H9 (cell line): ENCODE measurements around the gene DIP2C. TPM values are rescaled to one million over a fixed set of nuclear protein-coding genes. Genes with fewer than 3 reads are reported as not detected.

Experiments used
- DNase-seq: peaks from one replicate; pipeline ENCODE4 v3.0.0-alpha.2; 2017
- H2AFZ ChIP-seq: one replicate; pipeline ENCODE4 v1.6.1; 2013; ENCODE audit warnings: mild to moderate bottlenecking, low read length, control low read depth, moderate library complexity
- H2AK5ac ChIP-seq: 2 replicates; pipeline ENCODE4 v1.6.1; 2013; ENCODE audit warnings: low read length, control low read depth, mixed read lengths; ENCODE audit not compliant: insufficient read length
- H2BK120ac ChIP-seq: one replicate; pipeline ENCODE4 v1.6.1; 2013; ENCODE audit warnings: low read depth, mild to moderate bottlenecking, low read length, control low read depth, inconsistent platforms; ENCODE audit not compliant: poor library complexity, severe bottlenecking
- H2BK12ac ChIP-seq: 2 replicates; pipeline ENCODE4 v1.6.1; 2013; ENCODE audit warnings: low read length, control low read depth, mixed read lengths, low read depth; ENCODE audit not compliant: insufficient read length
- H2BK15ac ChIP-seq: 2 replicates; pipeline ENCODE4 v1.6.1; 2013; ENCODE audit warnings: low read depth, low read length, control low read depth
- H2BK20ac ChIP-seq: one replicate; pipeline ENCODE4 v1.6.1; 2013; ENCODE audit warnings: low read depth, mild to moderate bottlenecking, low read length, control low read depth, inconsistent platforms; ENCODE audit not compliant: poor library complexity, severe bottlenecking
- H2BK5ac ChIP-seq: 2 replicates; pipeline ENCODE4 v1.6.1; 2013; ENCODE audit warnings: low read length, control low read depth, mixed read lengths; ENCODE audit not compliant: insufficient read length
- H3K14ac ChIP-seq: 2 replicates; pipeline ENCODE4 v1.6.1; 2013; ENCODE audit warnings: low read length, control low read depth; ENCODE audit not compliant: insufficient read depth
- H3K18ac ChIP-seq: 2 replicates; pipeline ENCODE4 v1.6.1; 2013; ENCODE audit warnings: low read depth, mild to moderate bottlenecking, mixed read lengths, low read length, control low read depth; ENCODE audit not compliant: insufficient read length
- H3K23ac ChIP-seq: 2 replicates; pipeline ENCODE4 v1.6.1; 2013; ENCODE audit warnings: low read length, control low read depth, mixed read lengths, low read depth; ENCODE audit not compliant: insufficient read length
- H3K23me2 ChIP-seq: 2 replicates; pipeline ENCODE4 v1.6.1; 2013; ENCODE audit warnings: low read depth, mild to moderate bottlenecking, mixed read lengths, low read length, control low read depth; ENCODE audit not compliant: insufficient read length, poor library complexity, severe bottlenecking
- H3K27ac ChIP-seq: 2 replicates; pipeline ENCODE4 v1.5.1; 2013; ENCODE audit warnings: low read length, control low read depth, mixed read lengths, low read depth; ENCODE audit not compliant: insufficient read length
- H3K27me3 ChIP-seq: 2 replicates; pipeline ENCODE4 v1.6.1; 2013; ENCODE audit warnings: low read length, control low read depth, inconsistent platforms; ENCODE audit not compliant: insufficient read depth
- H3K4ac ChIP-seq: 2 replicates; pipeline ENCODE4 v1.6.1; 2013; ENCODE audit warnings: low read depth, mild to moderate bottlenecking, control low read depth, inconsistent platforms, low read length, moderate library complexity
- H3K4me1 ChIP-seq: 2 replicates; pipeline ENCODE4 v1.6.1; 2013; ENCODE audit warnings: low read length, control low read depth, inconsistent platforms; ENCODE audit not compliant: insufficient read depth
- H3K4me2 ChIP-seq: 2 replicates; pipeline ENCODE4 v1.6.1; 2013; ENCODE audit warnings: low read length, control low read depth, mixed read lengths; ENCODE audit not compliant: insufficient read length, insufficient read depth
- H3K56ac ChIP-seq: 2 replicates; pipeline ENCODE4 v1.6.1; 2013; ENCODE audit warnings: low read depth, mild to moderate bottlenecking, mixed read lengths, low read length, control low read depth; ENCODE audit not compliant: insufficient read length
- H3K79me1 ChIP-seq: 2 replicates; pipeline ENCODE4 v1.6.1; 2013; ENCODE audit warnings: low read depth, mild to moderate bottlenecking, moderate library complexity, low read length, control low read depth, inconsistent platforms; ENCODE audit not compliant: insufficient read depth, poor library complexity, severe bottlenecking
- H3K79me2 ChIP-seq: 2 replicates; pipeline ENCODE4 v1.6.1; 2013; ENCODE audit warnings: low read length, control low read depth, inconsistent platforms; ENCODE audit not compliant: insufficient read depth
- H3K9ac ChIP-seq: 2 replicates; pipeline ENCODE4 v1.6.1; 2013; ENCODE audit warnings: low read length, control low read depth, mixed read lengths; ENCODE audit not compliant: insufficient read length; ENCODE audit errors: extremely low read depth
- H3K9me3 ChIP-seq: one replicate; pipeline ENCODE4 v1.6.1; 2013; ENCODE audit warnings: low read depth, low read length, inconsistent platforms; ENCODE audit not compliant: control insufficient read depth
- H3T11ph ChIP-seq: one replicate; pipeline ENCODE4 v1.6.1; 2013; ENCODE audit warnings: mild to moderate bottlenecking, low read length, control low read depth, inconsistent platforms
- H4K20me1 ChIP-seq: one replicate; pipeline ENCODE4 v1.6.1; 2013; ENCODE audit not compliant: control insufficient read depth, insufficient read length, insufficient read depth
- H4K5ac ChIP-seq: 2 replicates; pipeline ENCODE4 v1.6.1; 2013; ENCODE audit warnings: low read depth, mild to moderate bottlenecking, mixed read lengths, low read length, control low read depth; ENCODE audit not compliant: insufficient read length
- H4K8ac ChIP-seq: replicated peaks from 2 replicates; pipeline ENCODE4 v1.6.1; 2013; ENCODE audit warnings: low read length, control low read depth, mixed read lengths, low read depth; ENCODE audit not compliant: insufficient read length
- H4K91ac ChIP-seq: 2 replicates; pipeline ENCODE4 v1.6.1; 2013; ENCODE audit warnings: low read depth, mild to moderate bottlenecking, moderate library complexity, mixed read lengths, low read length, control low read depth; ENCODE audit not compliant: insufficient read length
- H3K27ac Mint-ChIP-seq, 3 experiments: 2 replicates in 2 of 3; 3 replicates in 1 of 3; pipeline ENCODE4 v1.8.0; 2020 to 2021; ENCODE audit warnings: mixed read lengths in 3 of 3, mild to moderate bottlenecking in 1 of 3, moderate library complexity in 1 of 3
- H3K27me3 Mint-ChIP-seq: 2 replicates; pipeline ENCODE4 v1.8.0; 2021; ENCODE audit warnings: low read depth, mild to moderate bottlenecking, moderate library complexity, mixed read lengths
- H3K36me3 Mint-ChIP-seq, 3 experiments: 2 replicates in 2 of 3; 3 replicates in 1 of 3; pipeline ENCODE4 v1.8.0; 2020 to 2021; ENCODE audit warnings: low read depth in 3 of 3, mixed read lengths in 3 of 3; ENCODE audit not compliant: insufficient read depth in 1 of 3
- H3K4me1 Mint-ChIP-seq, 2 experiments: 2 replicates each; pipeline ENCODE4 v1.8.0; 2020; ENCODE audit warnings: mixed read lengths in 2 of 2
- H3K4me3 Mint-ChIP-seq, 2 experiments: 2 replicates in 1 of 2; 3 replicates in 1 of 2; pipeline ENCODE4 v1.8.0; 2020 to 2021; ENCODE audit warnings: mild to moderate bottlenecking in 2 of 2, mixed read lengths in 2 of 2, moderate library complexity in 1 of 2
- H3K9me3 Mint-ChIP-seq, 2 experiments: 2 replicates in 1 of 2; 3 replicates in 1 of 2; pipeline ENCODE4 v1.8.0; 2020; ENCODE audit warnings: mild to moderate bottlenecking in 2 of 2, mixed read lengths in 2 of 2, moderate library complexity in 1 of 2
- CTCF ChIP-seq: fragments of 200-600 bp; sonication (generic); conservative IDR thresholded peaks from 3 replicates; pipeline ENCODE4 v1.8.0; 2021; ENCODE audit warnings: antibody characterized with exemption, mild to moderate bottlenecking
- WGBS: extraction: QIAGEN DNeasy Blood & Tissue Kit; methylation state at CpG from one replicate; pipeline ENCODE4 v1.1.7; 2013; ENCODE audit warnings: missing lambda C conversion rate, low lambda C conversion rate, mixed read lengths; ENCODE audit not compliant: insufficient read length; ENCODE audit errors: extremely low coverage; 5-methylcytosine and 5-hydroxymethylcytosine counted together
- total RNA-seq: library from RNA; stranded (reverse); gene quantifications from 2 replicates; pipeline ENCODE4 v1.2.1, GENCODE V29; 2021

The DIP2C gene
- total RNA-seq, 1 experiment from 2014 or later, result 7.9 TPM

- Histone ChIP-seq H4K5ac (no peak overlapping the region), H3K9ac (no peak overlapping the region), H2AFZ (no peak overlapping the region), H3K9me3 (no peaks in the 10 kb centered on the region), H4K91ac (no peak overlapping the region), H3K79me1 (no peaks in the 10 kb centered on the region), H3K14ac (no peak overlapping the region), H3K23me2 (no peaks in the 10 kb centered on the region), H3T11ph (no peak overlapping the region), H3K4ac (no peak overlapping the region), H2BK12ac (no peak overlapping the region), H3K4me1 (no peaks in the 10 kb centered on the region), H2BK20ac (no peak overlapping the region), H4K20me1 (no peaks in the 10 kb centered on the region), H2BK120ac (no peak overlapping the region), H3K79me2 (no peaks in the 10 kb centered on the region), H2BK5ac (no peak overlapping the region), H3K56ac (no peak overlapping the region), H3K4me2 (no peak overlapping the region), H4K8ac (no peak overlapping the region), H2AK5ac (no peak overlapping the region), H3K27ac (no peak overlapping the region), H2BK15ac (no peak overlapping the region), H3K18ac (no peak overlapping the region), H3K23ac (no peak overlapping the region), H3K27me3 (no peaks in the 10 kb centered on the region)
- Mint-ChIP-seq H3K27ac (no peak overlapping the region), H3K9me3 (no peaks in the 10 kb centered on the region), H3K27me3 (no peaks in the 10 kb centered on the region), H3K4me3 (no peak overlapping the region), H3K4me1 (peaks cover 4 to 13% of the 10 kb centered on the region in 2 experiments), H3K36me3 (peaks cover 3 to 14% (median 3%) of the 10 kb centered on the region in 3 experiments; a peak in 5 of 7 replicates)
- WGBS, result no CpG with 5 or more reads among the region's 9 CpGs
- TF ChIP-seq CTCF, result no peak
- DNase-seq, result no peak
These were observed 399.9 kb downstream of the DIP2C start for GRCh38 chr10:289581-289980.
